ENCODE results near the gene BMPR2. TPM values are rescaled to one million over a fixed set of nuclear protein-coding genes. Genes with fewer than 3 reads are reported as not detected.

BMPR2 gene
- total and polyA plus RNA-seq, 4 donors, result 4.3 to 16.2 (median 7.7) TPM

DNA sequence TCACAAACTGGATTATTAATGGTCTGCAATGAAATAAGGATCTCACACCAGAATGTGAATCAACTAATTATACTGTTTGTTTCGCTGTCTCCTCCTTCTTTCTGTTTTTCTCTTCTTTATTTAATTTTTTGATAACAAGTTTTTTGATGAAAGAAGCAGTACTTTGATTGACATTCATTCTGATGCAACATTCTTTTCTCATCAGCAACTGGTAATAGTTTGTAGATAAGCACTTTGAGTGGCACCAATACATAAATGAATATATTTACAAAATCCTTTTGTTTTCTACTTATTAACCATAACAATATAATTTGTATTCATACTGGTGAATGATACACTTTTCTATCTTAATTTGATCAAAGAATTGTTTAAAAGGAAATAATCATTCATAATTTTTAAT is 143.3 kb downstream of the BMPR2 start (continued):
- TF ChIP-seq, protein P1, sequence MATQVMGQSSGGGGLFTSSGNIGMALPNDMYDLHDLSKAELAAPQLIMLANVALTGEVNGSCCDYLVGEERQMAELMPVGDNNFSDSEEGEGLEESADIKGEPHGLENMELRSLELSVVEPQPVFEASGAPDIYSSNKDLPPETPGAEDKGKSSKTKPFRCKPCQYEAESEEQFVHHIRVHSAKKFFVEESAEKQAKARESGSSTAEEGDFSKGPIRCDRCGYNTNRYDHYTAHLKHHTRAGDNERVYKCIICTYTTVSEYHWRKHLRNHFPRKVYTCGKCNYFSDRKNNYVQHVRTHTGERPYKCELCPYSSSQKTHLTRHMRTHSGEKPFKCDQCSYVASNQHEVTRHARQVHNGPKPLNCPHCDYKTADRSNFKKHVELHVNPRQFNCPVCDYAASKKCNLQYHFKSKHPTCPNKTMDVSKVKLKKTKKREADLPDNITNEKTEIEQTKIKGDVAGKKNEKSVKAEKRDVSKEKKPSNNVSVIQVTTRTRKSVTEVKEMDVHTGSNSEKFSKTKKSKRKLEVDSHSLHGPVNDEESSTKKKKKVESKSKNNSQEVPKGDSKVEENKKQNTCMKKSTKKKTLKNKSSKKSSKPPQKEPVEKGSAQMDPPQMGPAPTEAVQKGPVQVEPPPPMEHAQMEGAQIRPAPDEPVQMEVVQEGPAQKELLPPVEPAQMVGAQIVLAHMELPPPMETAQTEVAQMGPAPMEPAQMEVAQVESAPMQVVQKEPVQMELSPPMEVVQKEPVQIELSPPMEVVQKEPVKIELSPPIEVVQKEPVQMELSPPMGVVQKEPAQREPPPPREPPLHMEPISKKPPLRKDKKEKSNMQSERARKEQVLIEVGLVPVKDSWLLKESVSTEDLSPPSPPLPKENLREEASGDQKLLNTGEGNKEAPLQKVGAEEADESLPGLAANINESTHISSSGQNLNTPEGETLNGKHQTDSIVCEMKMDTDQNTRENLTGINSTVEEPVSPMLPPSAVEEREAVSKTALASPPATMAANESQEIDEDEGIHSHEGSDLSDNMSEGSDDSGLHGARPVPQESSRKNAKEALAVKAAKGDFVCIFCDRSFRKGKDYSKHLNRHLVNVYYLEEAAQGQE (IDR thresholded peaks at IDR 0.05), result no peak
- TF ChIP-seq JUND (IDR thresholded peaks at IDR 0.05), result no peak
- TF ChIP-seq, protein P2, sequence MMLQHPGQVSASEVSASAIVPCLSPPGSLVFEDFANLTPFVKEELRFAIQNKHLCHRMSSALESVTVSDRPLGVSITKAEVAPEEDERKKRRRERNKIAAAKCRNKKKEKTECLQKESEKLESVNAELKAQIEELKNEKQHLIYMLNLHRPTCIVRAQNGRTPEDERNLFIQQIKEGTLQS (IDR thresholded peaks at IDR 0.05), result no peak

DNA sequence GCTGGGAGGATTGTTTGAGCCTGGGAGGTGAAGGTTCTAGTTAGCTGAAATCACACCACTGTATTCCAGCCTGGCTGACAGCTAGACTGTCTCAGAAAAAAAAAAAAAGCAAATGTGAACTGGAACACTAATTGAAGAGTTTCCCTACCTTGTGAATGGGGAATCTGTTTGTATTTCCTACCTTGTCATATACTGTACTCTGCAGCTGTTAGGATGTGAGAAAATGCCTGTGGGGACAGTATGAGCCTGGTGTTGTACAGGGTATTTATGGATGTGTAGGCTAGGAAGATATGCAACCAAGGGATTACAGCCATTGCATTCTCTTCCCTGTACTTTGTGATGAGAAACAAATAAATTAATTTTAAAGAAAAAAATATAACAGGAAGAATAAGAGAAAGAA is 145.3 kb downstream of the BMPR2 start:
- H3K9me3 ChIP-seq (ENCODE audit: control insufficient read depth in 4 of 4, low read length in 3 of 4), result no peaks in the 10 kb centered on the region
- H3K27ac ChIP-seq (ENCODE audit: low read depth in 1 of 2, low read length in 2 of 2), result no peak overlapping the region
- no peak for DNase-seq (ENCODE audit: low spot score)
- TF ChIP-seq TAF1 (conservative IDR thresholded peaks at IDR 0.05) (no peak), FOXA1 (IDR thresholded peaks at IDR 0.05) (no peak), NR2F2 (IDR thresholded peaks at IDR 0.05) (no peak), HNF4G (IDR thresholded peaks at IDR 0.05) (no peak), JUND (IDR thresholded peaks at IDR 0.05) (no peak)
- TF ChIP-seq, protein P3, sequence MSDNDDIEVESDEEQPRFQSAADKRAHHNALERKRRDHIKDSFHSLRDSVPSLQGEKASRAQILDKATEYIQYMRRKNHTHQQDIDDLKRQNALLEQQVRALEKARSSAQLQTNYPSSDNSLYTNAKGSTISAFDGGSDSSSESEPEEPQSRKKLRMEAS (IDR thresholded peaks at IDR 0.05), result no peak
- peaks cover 8 to 19% (median 13%) of the 10 kb centered on the region in 4 donors for H3K36me3 ChIP-seq (ENCODE audit: control insufficient read depth in 4 of 4, insufficient read depth in 3 of 4, low read depth in 1 of 4, low read length in 3 of 4)
- H3K9ac ChIP-seq (ENCODE audit: low read depth in 1 of 2, low read length in 2 of 2), result no peak overlapping the region
- H3K4me1 ChIP-seq (ENCODE audit: control insufficient read depth in 4 of 4, insufficient read depth in 4 of 4, low read length in 3 of 4), result no peaks in the 10 kb centered on the region
- no peak overlapping the region for H3K4me3 ChIP-seq (ENCODE audit: low read depth in 1 of 3, low read length in 3 of 3)
- H3K27me3 ChIP-seq (ENCODE audit: control insufficient read depth in 4 of 4, insufficient read depth in 4 of 4, low read length in 3 of 4), result no peaks in the 10 kb centered on the region

DNA sequence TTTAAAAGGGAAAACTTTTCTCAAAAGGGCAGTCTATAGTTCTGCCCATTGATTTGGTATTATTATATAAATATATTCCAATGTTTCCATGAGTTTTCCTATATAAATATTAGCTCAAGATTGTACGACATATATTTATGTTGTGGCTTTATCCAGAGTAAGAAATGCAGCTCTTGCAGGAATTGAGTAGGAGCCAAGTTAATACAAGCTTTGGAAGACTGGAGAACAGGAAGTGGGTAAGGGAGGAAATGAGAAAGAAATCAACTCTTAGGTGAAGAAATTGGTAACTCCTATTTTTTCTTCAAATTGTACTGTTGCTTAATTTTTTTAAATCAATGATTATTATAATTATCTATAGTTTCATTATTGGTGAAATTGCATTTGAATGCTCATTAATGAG is 153.3 kb downstream of the BMPR2 start:
- 72% methylated on average over 1 of the region's 1 CpG for WGBS
- Histone ChIP-seq H3K9ac (ENCODE audit: low read depth in 1 of 2, low read length in 2 of 2) (no peak overlapping the region), H3K36me3 (ENCODE audit: control insufficient read depth in 4 of 4, insufficient read depth in 3 of 4, low read depth in 1 of 4, low read length in 3 of 4) (peaks cover 0 to 3% (median 2%) of the 10 kb centered on the region in 4 donors), H3K9me3 (ENCODE audit: control insufficient read depth in 4 of 4, low read length in 3 of 4) (no peaks in the 10 kb centered on the region), H3K27me3 (ENCODE audit: control insufficient read depth in 4 of 4, insufficient read depth in 4 of 4, low read length in 3 of 4) (no peaks in the 10 kb centered on the region), H3K4me1 (ENCODE audit: control insufficient read depth in 4 of 4, insufficient read depth in 4 of 4, low read length in 3 of 4) (peaks cover 0 to 4% (median 0%) of the 10 kb centered on the region in 4 donors), H3K27ac (ENCODE audit: low read depth in 1 of 2, low read length in 2 of 2) (no peak overlapping the region), H3K4me3 (ENCODE audit: low read depth in 1 of 3, low read length in 3 of 3) (no peak overlapping the region)
- DNase-seq (ENCODE audit: low spot score), result no peak
- TF ChIP-seq GABPA (IDR thresholded peaks at IDR 0.05 in 1 of 2, conservative IDR thresholded peaks at IDR 0.05 in 1 of 2), result no peak
- TF ChIP-seq TAF1 (conservative IDR thresholded peaks at IDR 0.05), result no peak
- TF ChIP-seq, protein P4, sequence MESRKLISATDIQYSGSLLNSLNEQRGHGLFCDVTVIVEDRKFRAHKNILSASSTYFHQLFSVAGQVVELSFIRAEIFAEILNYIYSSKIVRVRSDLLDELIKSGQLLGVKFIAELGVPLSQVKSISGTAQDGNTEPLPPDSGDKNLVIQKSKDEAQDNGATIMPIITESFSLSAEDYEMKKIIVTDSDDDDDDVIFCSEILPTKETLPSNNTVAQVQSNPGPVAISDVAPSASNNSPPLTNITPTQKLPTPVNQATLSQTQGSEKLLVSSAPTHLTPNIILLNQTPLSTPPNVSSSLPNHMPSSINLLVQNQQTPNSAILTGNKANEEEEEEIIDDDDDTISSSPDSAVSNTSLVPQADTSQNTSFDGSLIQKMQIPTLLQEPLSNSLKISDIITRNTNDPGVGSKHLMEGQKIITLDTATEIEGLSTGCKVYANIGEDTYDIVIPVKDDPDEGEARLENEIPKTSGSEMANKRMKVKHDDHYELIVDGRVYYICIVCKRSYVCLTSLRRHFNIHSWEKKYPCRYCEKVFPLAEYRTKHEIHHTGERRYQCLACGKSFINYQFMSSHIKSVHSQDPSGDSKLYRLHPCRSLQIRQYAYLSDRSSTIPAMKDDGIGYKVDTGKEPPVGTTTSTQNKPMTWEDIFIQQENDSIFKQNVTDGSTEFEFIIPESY (IDR thresholded peaks at IDR 0.05), result no peak
- TF ChIP-seq, protein P3 (IDR thresholded peaks at IDR 0.05), result no peak
- TF ChIP-seq, protein P1 (IDR thresholded peaks at IDR 0.05), result no peak
- TF ChIP-seq FOXA2 (IDR thresholded peaks at IDR 0.05), result no peak
- no peak for TF ChIP-seq HNF4G (IDR thresholded peaks at IDR 0.05)

Data from liver (tissue), 9 donors.